ENCODE results near the gene DOCK4.

GRCh38 chr7:112201411-112201810 lies 4.8 kb downstream of the DOCK4 start:
- TF ChIP-seq ZNF274 (IDR thresholded peaks at IDR 0.05; ENCODE audit: low read depth, low read length) (no peak), SUZ12 (IDR thresholded peaks at IDR 0.05; ENCODE audit: extremely low read depth, insufficient read depth, insufficient read length) (no peak), YY1 (IDR thresholded peaks at IDR 0.05; ENCODE audit: insufficient read depth, insufficient read length) (no peak)

Data from NT2/D1 (cell line).